ENCODE data around the gene MRPS5.
A peak's percentile ranks its signal among the peaks of the same experiment; 100 is the strongest.

The MRPS5 gene

GRCh38 chr2:95055262-95055661 is 66.3 kb downstream of the MRPS5 start:
- in situ Hi-C loops (cut with HindIII; ENCODE audit: low pct_unique_long_range_greater_than_20kb, low sequenced_read_pairs), result no loop called here
- TF ChIP-seq JUND (IDR thresholded peaks at IDR 0.05; ENCODE audit: low read depth), result no peak

GRCh38 chr2:95054016-95054415 is 67.6 kb downstream of the MRPS5 start:
- in situ Hi-C loops (cut with HindIII; ENCODE audit: low pct_unique_long_range_greater_than_20kb, low sequenced_read_pairs), result no loop called here
- no peak for DNase-seq (ENCODE audit: low read depth in 1 of 2, low spot score in 1 of 2)
- TF ChIP-seq JUND (IDR thresholded peaks at IDR 0.05; ENCODE audit: low read depth), result no peak

More at GRCh38 chr2:95055262-95055661, 66.3 kb downstream of the MRPS5 start:
- DNase-seq (ENCODE audit: low read depth in 1 of 2, low spot score in 1 of 2), result no peak

- no peak for TF ChIP-seq JUND (IDR thresholded peaks at IDR 0.05; ENCODE audit: low read depth)
- DNase-seq (ENCODE audit: low read depth in 1 of 2, low spot score in 1 of 2), result peak; percentile 49 to 76
- in situ Hi-C loops (cut with HindIII; ENCODE audit: low pct_unique_long_range_greater_than_20kb, low sequenced_read_pairs), result no loop called here
Measured at GRCh38 chr2:95053543-95053942, 68.1 kb downstream of the MRPS5 start.

- no peak for TF ChIP-seq JUND (IDR thresholded peaks at IDR 0.05; ENCODE audit: low read depth)
- in situ Hi-C loops (cut with HindIII; ENCODE audit: low pct_unique_long_range_greater_than_20kb, low sequenced_read_pairs), result no loop called here
Measured at GRCh38 chr2:95052804-95053479, 68.7 kb downstream of the MRPS5 start.

GRCh38 chr2:95052307-95052706 is 69.3 kb downstream of the MRPS5 start:
- DNase-seq (ENCODE audit: low read depth in 1 of 2, low spot score in 1 of 2), result no peak
- no peak for TF ChIP-seq JUND (IDR thresholded peaks at IDR 0.05; ENCODE audit: low read depth)
- in situ Hi-C loops (cut with HindIII; ENCODE audit: low pct_unique_long_range_greater_than_20kb, low sequenced_read_pairs), result no loop called here

More at GRCh38 chr2:95052804-95053479, 68.7 kb downstream of the MRPS5 start:
- DNase-seq (ENCODE audit: low read depth in 1 of 2, low spot score in 1 of 2), result no peak

GRCh38 chr2:95051626-95052025 is 70.0 kb downstream of the MRPS5 start:
- no peak for DNase-seq (ENCODE audit: low read depth in 1 of 2, low spot score in 1 of 2)
- in situ Hi-C loops (cut with HindIII; ENCODE audit: low pct_unique_long_range_greater_than_20kb, low sequenced_read_pairs), result no loop called here
- TF ChIP-seq JUND (IDR thresholded peaks at IDR 0.05; ENCODE audit: low read depth), result no peak

GRCh38 chr2:95050385-95051300 is 71.0 kb downstream of the MRPS5 start:
- in situ Hi-C loops (cut with HindIII; ENCODE audit: low pct_unique_long_range_greater_than_20kb, low sequenced_read_pairs), result no loop called here
- DNase-seq (ENCODE audit: low read depth in 1 of 2, low spot score in 1 of 2), result no peak
- TF ChIP-seq JUND (IDR thresholded peaks at IDR 0.05; ENCODE audit: low read depth), result no peak

- in situ Hi-C loops (cut with HindIII; ENCODE audit: low pct_unique_long_range_greater_than_20kb, low sequenced_read_pairs), result no loop called here
- no peak for TF ChIP-seq JUND (IDR thresholded peaks at IDR 0.05; ENCODE audit: low read depth)
- DNase-seq (ENCODE audit: low read depth in 1 of 2, low spot score in 1 of 2), result no peak
Measured at GRCh38 chr2:95049961-95050360, 71.6 kb downstream of the MRPS5 start.

- in situ Hi-C loops (cut with HindIII; ENCODE audit: low pct_unique_long_range_greater_than_20kb, low sequenced_read_pairs), result no loop called here
- no peak for DNase-seq (ENCODE audit: low read depth in 1 of 2, low spot score in 1 of 2)
- no peak for TF ChIP-seq JUND (IDR thresholded peaks at IDR 0.05; ENCODE audit: low read depth)
Measured at GRCh38 chr2:95049683-95049955, 72.0 kb downstream of the MRPS5 start.

GRCh38 chr2:95048825-95049682 is 72.6 kb downstream of the MRPS5 start:
- in situ Hi-C loops (cut with HindIII; ENCODE audit: low pct_unique_long_range_greater_than_20kb, low sequenced_read_pairs), result no loop called here
- no peak for DNase-seq (ENCODE audit: low read depth in 1 of 2, low spot score in 1 of 2)
- TF ChIP-seq JUND (IDR thresholded peaks at IDR 0.05; ENCODE audit: low read depth), result no peak

- in situ Hi-C loops (cut with HindIII; ENCODE audit: low pct_unique_long_range_greater_than_20kb, low sequenced_read_pairs), result no loop called here
- no peak for TF ChIP-seq JUND (IDR thresholded peaks at IDR 0.05; ENCODE audit: low read depth)
- no peak for DNase-seq (ENCODE audit: low read depth in 1 of 2, low spot score in 1 of 2)
Measured at GRCh38 chr2:95047629-95048510, 73.7 kb downstream of the MRPS5 start.
